GM12873 (cell line): Measurements from ENCODE around the gene SMYD3.

Experiments
- TF ChIP-seq, protein P1 (sequence below): IDR thresholded peaks from 2 replicates; pipeline ENCODE4 v1.5.1; 2012; ENCODE audit warnings: low read depth, mild to moderate bottlenecking, moderate library complexity, low read length, control low read depth; ENCODE audit not compliant: insufficient read depth; ENCODE audit errors: missing control alignments

The SMYD3 gene

GRCh38 chr1:246515390-246516005 lies 8.4 kb upstream of the SMYD3 start:
- TF ChIP-seq, protein P1, sequence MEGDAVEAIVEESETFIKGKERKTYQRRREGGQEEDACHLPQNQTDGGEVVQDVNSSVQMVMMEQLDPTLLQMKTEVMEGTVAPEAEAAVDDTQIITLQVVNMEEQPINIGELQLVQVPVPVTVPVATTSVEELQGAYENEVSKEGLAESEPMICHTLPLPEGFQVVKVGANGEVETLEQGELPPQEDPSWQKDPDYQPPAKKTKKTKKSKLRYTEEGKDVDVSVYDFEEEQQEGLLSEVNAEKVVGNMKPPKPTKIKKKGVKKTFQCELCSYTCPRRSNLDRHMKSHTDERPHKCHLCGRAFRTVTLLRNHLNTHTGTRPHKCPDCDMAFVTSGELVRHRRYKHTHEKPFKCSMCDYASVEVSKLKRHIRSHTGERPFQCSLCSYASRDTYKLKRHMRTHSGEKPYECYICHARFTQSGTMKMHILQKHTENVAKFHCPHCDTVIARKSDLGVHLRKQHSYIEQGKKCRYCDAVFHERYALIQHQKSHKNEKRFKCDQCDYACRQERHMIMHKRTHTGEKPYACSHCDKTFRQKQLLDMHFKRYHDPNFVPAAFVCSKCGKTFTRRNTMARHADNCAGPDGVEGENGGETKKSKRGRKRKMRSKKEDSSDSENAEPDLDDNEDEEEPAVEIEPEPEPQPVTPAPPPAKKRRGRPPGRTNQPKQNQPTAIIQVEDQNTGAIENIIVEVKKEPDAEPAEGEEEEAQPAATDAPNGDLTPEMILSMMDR: no peak

DNA sequence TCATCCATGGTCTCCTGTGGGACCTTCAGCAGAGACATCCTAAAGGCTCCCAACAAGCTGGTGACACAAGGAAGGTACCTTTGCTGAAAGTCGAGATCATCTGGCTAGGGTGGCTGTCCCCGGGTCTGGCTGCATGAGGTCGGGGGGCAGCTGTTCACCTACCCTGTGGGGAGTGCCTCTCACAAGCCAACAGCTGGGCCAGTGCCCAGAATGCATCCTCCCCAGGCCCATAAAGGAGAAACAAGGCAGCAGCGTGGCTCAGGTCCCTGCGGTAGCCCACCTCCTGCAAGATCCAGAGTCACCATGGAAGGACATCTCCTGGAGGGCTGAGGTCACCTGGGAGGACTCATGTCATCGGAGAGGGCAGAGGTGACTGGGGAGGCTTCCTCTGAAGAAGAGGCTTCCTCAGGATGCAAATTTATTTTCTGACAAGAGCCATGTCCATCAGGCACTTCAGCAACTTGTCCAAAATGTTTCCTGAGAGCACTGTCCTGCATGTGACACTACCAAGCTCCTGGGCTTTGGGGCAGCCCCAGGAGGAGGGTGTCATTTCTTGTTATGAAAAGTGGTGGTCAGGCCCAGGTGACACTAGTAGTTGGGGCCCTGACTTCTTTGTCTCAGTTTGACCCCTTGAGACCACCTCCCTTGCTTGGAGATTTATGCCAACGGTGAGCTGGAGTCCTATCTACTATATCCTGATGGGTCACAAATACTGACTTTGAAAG lies 6.7 kb upstream of the SMYD3 start:
- TF ChIP-seq, protein P1: no peak

- TF ChIP-seq, protein P1: no peak
Measured at GRCh38 chr1:246513041-246513440, 6.0 kb upstream of the SMYD3 start.

DNA sequence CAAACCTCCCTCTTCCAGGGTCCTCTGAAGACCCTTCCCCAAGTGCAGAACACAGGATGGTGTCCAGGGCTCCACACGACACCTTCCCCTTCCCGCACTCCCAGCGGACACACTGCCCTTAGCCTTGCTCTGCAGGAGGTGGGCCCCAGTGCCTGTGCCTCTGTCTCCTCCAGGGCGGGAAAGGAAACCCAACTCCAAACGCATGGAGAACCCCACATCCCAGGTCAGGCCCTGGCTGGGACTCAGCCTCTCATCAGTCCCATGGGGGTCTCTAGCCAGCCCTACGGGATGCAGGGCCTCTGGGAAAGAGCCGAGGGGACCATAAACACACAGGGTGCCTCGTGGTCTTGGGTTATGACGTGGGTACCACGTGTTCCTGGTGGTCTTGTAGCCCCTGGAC lies 5.6 kb upstream of the SMYD3 start:
- TF ChIP-seq, protein P1: no peak

DNA sequence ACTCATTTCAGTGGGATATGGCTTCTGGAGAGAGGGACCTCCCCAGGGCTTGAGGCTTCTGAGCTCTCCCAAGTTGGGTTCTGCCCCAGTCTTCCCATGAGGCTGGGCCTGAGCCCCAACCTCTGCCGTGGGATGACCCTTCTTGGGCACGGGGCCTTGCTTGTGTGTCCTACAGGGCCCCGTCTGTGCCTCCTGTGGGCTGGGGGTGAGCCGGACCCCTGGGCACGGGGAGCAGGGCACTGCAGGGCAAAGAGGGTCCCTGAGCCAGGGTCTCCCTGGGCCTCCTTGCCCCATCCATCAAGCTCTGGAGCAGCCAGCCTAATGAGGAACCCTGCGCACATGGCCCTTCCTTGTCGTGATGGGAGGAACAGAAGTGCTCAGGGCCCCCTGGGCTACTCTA lies 5.2 kb upstream of the SMYD3 start:
- TF ChIP-seq, protein P1: no peak

- TF ChIP-seq, protein P1: no peak
Measured at GRCh38 chr1:246511203-246511602, 4.1 kb upstream of the SMYD3 start.

DNA sequence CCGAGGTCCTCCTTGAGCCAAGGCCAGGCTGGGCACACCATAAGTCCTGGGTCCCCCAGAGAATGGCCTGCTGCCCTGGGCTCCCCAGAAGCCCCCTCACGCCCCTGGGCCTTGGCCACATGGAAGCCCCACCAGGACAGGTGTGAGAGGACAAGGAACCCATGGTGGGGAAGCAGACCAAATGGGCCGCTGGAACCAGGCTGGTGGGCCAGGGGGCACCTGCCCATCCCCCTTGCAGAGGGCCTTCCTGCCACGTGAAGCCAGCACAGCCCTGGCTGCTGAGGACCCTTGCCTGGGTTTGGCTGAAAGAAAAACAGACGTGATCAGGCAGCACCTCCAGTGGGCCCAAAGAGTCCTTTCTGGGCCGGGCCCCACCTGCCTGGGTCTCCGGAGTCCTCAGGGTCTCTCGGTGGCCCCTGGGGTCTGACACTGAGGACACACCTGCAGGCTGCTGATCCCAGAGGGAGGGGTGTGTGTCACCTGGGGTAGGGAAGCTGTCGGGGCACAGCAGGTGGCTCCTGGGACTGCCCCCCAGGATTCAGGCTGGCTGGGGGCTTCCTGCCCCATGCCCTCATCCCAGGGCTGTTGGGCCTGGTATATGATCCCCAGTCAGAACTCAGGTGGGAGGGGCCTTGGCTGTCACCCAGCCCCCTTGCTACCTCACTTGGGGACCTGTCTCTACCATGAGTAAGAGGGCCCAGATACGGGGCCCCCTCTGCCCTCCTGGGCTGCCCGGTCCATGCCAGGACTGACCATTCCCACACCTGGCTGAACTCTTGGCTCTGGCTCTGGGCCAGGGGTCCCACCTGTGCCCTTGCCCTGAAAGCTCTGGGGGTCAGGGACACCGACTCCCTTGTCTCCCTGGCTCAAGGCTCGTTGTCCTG lies 3.3 kb upstream of the SMYD3 start:
- TF ChIP-seq, protein P1: no peak
